ENCODE measurements around the gene SPOCD1.

SPOCD1 gene

GRCh38 chr1:31786366-31787060 is 29.3 kb downstream of the SPOCD1 start:
- DNase-seq = no peak

GRCh38 chr1:31785947-31786290 is 29.9 kb downstream of the SPOCD1 start:
- DNase-seq = no peak

- DNase-seq = no peak
Observed at GRCh38 chr1:31785020-31785946, 30.5 kb downstream of the SPOCD1 start.

GRCh38 chr1:31784356-31785019 is 31.3 kb downstream of the SPOCD1 start:
- DNase-seq = no peak

- DNase-seq = no peak
Observed at GRCh38 chr1:31783846-31784245, 32.0 kb downstream of the SPOCD1 start.

- DNase-seq = no peak
Observed at GRCh38 chr1:31782421-31783410, 33.1 kb downstream of the SPOCD1 start.

GRCh38 chr1:31781756-31782371 is 34.0 kb downstream of the SPOCD1 start:
- DNase-seq = no peak

GRCh38 chr1:31781138-31781755 is 34.6 kb downstream of the SPOCD1 start:
- DNase-seq = no peak

GRCh38 chr1:31780632-31781031 is 35.2 kb downstream of the SPOCD1 start:
- DNase-seq = no peak

- no peak for DNase-seq
Observed at GRCh38 chr1:31779687-31780086, 36.1 kb downstream of the SPOCD1 start.

GRCh38 chr1:31778763-31779488 is 36.9 kb downstream of the SPOCD1 start:
- DNase-seq = no peak

GRCh38 chr1:31776516-31776915 is 39.3 kb downstream of the SPOCD1 start:
- DNase-seq = no peak

- no peak for DNase-seq
Observed at GRCh38 chr1:31776032-31776431, 39.8 kb downstream of the SPOCD1 start.

GRCh38 chr1:31775210-31775999 is 40.4 kb downstream of the SPOCD1 start:
- DNase-seq = no peak

- no peak for DNase-seq
Observed at GRCh38 chr1:31774495-31774894, 41.3 kb downstream of the SPOCD1 start.

- no peak for DNase-seq
Observed at GRCh38 chr1:31773861-31774260, 42.0 kb downstream of the SPOCD1 start.

- no peak for DNase-seq
Observed at GRCh38 chr1:31772669-31773248, 43.1 kb downstream of the SPOCD1 start.

- no peak for DNase-seq
Observed at GRCh38 chr1:31771891-31772668, 43.7 kb downstream of the SPOCD1 start.

Measured in fibroblast of skin of right biceps (primary cell).